GM20431 (cell line): ENCODE measurements around the gene SYNE3.

Source experiments
- in situ Hi-C: fragments of 300-500 bp; cut with MseI, MboI; formaldehyde crosslinking; loops from one replicate; pipeline ENCODE4 v1.15.0; 2020; ENCODE audit warnings: low sequenced_read_pairs; ENCODE audit not compliant: unreplicated experiment

The SYNE3 gene, protein sequence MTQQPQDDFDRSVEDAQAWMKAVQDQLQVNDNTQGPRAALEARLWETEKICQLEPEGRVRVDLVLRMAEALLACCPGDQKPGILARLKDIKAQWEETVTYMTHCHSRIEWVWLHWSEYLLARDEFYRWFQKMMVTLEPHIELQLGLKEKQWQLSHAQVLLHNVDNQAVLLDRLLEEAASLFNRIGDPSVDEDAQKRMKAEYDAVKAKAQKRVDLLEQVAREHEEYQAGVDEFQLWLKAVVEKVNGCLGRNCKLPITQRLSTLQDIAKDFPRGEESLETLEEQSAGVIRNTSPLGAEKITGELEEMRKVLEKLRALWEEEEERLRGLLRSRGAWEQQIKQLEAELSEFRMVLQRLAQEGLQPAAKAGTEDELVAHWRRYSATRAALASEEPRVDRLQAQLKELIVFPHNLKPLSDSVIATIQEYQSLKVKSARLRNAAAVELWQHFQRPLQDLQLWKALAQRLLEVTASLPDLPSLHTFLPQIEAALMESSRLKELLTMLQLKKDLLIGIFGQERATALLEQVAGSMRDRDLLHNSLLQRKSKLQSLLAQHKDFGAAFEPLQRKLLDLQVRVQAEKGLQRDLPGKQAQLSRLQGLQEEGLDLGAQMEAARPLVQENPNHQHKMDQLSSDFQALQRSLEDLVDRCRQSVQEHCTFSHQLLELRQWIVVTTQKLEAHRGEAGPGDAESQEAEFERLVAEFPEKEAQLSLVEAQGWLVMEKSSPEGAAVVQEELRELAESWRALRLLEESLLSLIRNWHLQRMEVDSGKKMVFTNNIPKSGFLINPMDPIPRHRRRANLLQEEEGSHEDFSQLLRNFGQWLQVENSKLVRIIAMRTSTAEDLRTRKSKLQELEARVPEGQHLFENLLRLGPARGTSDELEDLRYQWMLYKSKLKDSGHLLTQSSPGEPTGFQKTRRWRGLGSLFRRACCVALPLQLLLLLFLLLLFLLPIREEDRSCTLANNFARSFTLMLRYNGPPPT

GRCh38 chr14:95516554-95517181 is at the start of gene SYNE3:
SYNE3 (minus strand) TSS chr14:95516650; CDS start chr14:95475821, 40,829 bp downstream.
- in situ Hi-C loops = no loop called here

DNA sequence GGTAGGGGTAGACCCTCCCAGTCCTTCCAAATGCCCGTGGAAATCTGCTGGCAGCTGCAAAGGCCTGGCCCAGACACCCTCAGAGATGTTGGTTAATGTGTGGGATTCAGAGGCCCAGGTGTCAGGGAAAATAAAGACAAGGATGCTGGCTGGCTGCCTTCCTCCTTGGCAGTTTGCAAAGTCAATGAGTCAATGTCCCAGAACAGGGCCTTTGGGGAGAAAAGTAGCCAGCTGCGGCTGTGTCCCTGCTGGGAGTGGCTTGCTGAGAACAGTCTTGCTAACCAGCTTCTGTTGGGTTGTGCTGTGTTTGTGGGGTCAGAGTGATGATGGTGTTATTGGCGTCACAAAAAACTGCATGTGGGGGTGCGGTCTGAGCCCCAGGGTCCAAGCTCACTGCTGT is 47.6 kb upstream of the SYNE3 start:
- in situ Hi-C loops = no loop called here

- in situ Hi-C loops = no loop called here
Measured at GRCh38 chr14:95562892-95563685, 46.6 kb upstream of the SYNE3 start.

DNA sequence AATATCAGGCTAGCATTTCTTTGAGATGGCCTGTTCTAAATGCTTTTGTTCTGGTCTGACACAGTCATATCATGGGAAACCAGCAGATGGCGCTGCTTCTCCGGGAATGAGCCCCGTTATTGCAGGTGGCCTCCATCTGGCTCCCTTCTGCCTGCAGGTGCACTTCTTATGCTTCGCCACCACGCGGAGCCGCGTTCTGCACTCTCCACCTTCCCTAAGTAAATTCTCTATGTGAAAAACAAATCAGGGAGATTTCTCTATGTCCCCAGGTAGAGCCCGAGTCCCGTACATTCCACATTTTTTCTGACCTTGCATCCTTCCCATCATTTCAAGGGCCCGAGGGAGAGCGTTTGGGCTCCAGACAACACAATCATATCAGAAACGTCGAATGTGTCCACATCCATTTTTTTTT is 44.6 kb upstream of the SYNE3 start:
- in situ Hi-C loops = no loop called here

GRCh38 chr14:95559203-95559602 is 42.8 kb upstream of the SYNE3 start:
- in situ Hi-C loops = loop anchor here (10.0 kb wide), 1 partner anchor 426 kb away; no protein-coding TSS in a partner anchor

DNA sequence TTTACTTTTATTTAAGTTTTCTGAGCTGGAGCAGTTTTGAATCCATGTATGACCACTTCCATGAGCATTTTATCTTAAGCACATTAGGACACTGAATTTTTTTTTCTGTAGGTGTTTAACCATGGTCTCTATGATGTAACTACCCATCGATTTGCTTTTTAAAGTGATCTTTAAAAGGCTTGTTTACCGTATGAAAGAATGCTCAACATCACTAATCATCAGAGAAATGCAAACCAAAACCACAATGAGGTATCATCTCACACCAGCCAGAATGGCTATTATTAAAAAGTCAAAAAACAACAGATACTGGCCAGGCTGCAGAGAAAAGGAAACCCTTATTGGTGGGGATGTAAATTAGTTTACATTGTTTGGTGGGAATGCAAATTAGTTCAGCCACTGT is 41.4 kb upstream of the SYNE3 start:
- in situ Hi-C loops = loop anchor here (10.0 kb wide), 1 partner anchor 427 kb away; no protein-coding TSS in a partner anchor

DNA sequence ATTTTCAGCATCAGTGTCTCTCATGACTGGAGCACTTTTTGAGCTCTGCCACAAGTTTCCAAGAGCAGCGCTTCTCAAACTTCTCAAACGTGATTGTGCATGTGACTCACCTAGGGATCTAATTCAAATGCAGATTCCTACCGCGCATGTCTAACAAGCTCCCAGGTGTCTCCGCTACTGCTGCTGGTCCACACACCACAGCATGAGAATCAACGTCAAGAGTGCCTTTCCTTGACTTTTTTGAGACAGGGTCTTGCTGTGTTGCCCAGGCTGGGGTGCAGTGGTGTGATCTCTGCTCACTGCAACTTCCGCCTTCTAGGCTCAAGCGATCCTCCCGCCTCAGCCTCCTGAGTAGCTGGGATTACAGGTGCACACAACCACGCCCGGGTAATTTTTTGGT is 40.8 kb upstream of the SYNE3 start:
- in situ Hi-C loops = loop anchor here (10.0 kb wide), 1 partner anchor 428 kb away; no protein-coding TSS in a partner anchor

GRCh38 chr14:95555053-95555452 is 38.6 kb upstream of the SYNE3 start:
- in situ Hi-C loops = loop anchor here (10.0 kb wide), 1 partner anchor 430 kb away; no protein-coding TSS in a partner anchor

DNA sequence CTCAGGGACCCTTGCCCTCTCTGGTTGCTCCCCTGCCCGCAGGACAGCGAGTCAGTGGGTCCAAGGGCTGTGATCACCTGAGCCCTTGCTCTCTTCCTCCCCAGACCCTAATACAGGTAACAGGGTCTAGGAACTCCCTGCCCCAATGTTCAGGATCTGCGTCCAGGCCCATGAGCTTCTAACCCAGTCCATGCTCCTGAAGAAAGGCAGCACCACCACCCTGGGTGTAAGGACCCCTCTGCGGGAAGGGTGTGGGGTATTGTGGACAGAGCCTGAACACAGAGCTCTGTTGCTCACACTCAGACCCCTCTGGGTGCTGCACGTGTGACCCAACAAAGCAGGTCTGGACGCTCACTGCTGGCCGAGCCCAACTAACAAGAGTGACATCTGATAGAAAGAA is 36.7 kb upstream of the SYNE3 start:
- in situ Hi-C loops = loop anchor here (10.0 kb wide), 1 partner anchor 432 kb away; no protein-coding TSS in a partner anchor

GRCh38 chr14:95551435-95551834 is 35.0 kb upstream of the SYNE3 start:
- in situ Hi-C loops = loop anchor here (10.0 kb wide), 1 partner anchor 433 kb away; no protein-coding TSS in a partner anchor

- in situ Hi-C loops = loop anchor here (10.0 kb wide), 1 partner anchor 435 kb away; no protein-coding TSS in a partner anchor
Measured at GRCh38 chr14:95549656-95550585, 33.5 kb upstream of the SYNE3 start.

DNA sequence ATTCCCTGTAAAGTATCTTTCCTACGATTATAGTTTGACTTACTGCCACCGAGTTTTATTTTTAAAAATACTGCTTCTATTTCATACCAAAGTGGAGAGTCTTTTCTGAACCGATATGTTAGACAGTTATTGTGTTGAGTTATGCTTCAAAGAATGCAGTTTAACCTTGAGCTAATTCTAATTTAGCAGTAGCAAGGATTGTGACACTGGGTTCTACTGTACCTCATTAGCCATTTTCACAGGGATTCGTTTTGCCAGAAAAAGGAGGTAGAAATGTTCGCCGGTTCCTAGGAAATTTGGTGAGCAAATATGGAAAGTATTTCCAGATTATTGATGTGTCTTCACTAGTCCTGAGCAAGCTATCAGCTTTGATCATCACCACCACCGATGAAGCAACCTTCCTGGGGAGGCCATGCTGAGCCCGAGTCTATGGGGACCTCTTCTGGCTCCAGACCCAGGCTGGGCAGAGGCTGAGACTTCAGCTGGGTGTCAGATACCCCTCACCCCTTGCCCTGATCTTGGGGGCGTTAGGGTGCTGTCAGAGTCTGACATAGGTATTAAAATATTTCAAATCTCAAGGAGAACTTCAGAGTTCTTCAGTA is 32.0 kb upstream of the SYNE3 start:
- in situ Hi-C loops = no loop called here

- in situ Hi-C loops = no loop called here
Measured at GRCh38 chr14:95547626-95548327, 31.3 kb upstream of the SYNE3 start.

GRCh38 chr14:95547272-95547625 is 30.8 kb upstream of the SYNE3 start:
- in situ Hi-C loops = no loop called here

DNA sequence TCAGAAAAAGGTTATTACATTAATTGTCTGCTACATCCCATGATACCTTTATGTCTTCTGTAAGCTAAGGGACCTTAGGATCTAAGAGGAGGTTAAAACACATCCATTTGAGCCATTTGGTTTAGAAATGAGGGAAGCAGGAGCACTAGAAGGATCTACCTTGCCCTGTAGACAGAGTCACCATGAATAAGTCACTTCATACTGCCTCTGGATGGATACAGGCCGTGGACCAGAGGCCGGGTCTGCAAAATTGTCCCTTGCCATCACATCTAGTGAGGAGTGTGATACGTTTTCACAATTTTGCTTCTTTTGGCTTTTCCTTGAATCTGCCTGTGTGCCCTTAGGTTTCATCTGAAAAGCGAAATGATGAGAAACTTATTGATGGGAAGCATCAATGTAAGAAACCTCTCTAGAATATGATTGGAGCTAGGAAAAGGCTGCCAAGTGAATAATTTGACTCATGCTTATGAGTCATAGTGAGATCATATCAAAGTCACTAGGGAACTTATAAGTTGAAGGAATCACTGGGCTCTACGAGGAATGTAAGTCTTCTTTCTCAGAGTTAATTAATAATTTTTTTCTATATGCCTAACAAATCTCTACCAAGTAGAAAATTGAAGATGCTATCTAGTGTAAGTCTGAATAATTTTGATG is 29.2 kb upstream of the SYNE3 start:
- in situ Hi-C loops = no loop called here

- in situ Hi-C loops = no loop called here
Measured at GRCh38 chr14:95544588-95544987, 28.1 kb upstream of the SYNE3 start.

- in situ Hi-C loops = no loop called here
Measured at GRCh38 chr14:95543021-95543420, 26.6 kb upstream of the SYNE3 start.
